Stimulated activated CD8-positive, alpha-beta memory T cell treated with anti-CD3 and anti-CD28 coated beads, Interleukin-4, amount 100 ng/mL, for 24 hours (primary cell): ENCODE data around the gene PIK3C2B.
"Not testable (repeated sequence)": the region's sequence is repeated elsewhere in the genome, so short reads cannot be mapped to it uniquely, and the experiment has no call there.

Source experiments
- DNase-seq: peaks from one replicate; pipeline ENCODE4 v3.0.0-alpha.2; 2020; ENCODE audit warnings: low read depth

The PIK3C2B gene, protein sequence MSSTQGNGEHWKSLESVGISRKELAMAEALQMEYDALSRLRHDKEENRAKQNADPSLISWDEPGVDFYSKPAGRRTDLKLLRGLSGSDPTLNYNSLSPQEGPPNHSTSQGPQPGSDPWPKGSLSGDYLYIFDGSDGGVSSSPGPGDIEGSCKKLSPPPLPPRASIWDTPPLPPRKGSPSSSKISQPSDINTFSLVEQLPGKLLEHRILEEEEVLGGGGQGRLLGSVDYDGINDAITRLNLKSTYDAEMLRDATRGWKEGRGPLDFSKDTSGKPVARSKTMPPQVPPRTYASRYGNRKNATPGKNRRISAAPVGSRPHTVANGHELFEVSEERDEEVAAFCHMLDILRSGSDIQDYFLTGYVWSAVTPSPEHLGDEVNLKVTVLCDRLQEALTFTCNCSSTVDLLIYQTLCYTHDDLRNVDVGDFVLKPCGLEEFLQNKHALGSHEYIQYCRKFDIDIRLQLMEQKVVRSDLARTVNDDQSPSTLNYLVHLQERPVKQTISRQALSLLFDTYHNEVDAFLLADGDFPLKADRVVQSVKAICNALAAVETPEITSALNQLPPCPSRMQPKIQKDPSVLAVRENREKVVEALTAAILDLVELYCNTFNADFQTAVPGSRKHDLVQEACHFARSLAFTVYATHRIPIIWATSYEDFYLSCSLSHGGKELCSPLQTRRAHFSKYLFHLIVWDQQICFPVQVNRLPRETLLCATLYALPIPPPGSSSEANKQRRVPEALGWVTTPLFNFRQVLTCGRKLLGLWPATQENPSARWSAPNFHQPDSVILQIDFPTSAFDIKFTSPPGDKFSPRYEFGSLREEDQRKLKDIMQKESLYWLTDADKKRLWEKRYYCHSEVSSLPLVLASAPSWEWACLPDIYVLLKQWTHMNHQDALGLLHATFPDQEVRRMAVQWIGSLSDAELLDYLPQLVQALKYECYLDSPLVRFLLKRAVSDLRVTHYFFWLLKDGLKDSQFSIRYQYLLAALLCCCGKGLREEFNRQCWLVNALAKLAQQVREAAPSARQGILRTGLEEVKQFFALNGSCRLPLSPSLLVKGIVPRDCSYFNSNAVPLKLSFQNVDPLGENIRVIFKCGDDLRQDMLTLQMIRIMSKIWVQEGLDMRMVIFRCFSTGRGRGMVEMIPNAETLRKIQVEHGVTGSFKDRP (N-terminal part only)

DNA sequence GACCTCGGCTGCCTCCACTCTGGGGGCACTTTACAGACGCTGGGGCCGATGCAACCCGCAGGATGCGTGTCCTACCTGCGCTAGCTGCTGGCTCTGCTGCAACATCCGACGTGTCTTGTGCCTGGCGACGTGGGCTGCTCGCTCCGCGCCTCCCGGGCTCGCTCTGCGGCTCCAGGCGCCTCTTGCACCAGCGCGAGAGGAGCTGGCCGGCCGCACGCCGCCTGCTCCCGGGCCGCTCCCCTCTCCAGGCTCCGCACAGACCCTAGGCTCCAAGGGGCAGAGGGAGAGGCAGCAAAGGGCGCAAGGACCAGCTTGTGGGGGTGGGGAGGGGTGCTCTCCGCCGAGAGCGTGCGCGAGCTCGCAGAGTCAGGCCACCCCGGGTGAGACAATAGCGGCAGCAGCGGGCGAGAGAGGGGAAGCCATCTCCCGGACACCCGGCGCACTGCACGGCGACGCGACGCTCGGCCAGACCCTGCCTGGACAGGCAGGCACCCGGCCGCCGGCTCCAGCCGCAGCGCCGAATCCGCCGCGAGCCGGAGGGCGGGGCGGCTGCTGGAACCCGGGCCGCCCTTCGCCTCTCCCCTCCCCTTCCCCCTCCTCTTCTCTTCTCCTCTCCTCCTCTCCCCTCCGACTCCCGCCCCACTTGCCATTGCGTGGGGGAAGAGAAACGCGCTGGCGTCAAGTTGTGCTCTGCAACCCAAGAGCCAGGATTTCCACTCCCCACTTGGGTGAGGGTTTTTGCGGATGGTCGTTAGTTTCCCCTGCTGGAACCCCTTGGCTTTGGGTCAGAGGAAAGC lies at the start of gene PIK3C2B:
PIK3C2B (minus strand) TSS at position 525 of the 797 bp plus-strand sequence. CDS start 25,003 bp downstream, outside the sequence.
- peak; percentile 54 for DNase-seq

- DNase-seq: no peak
Measured at GRCh38 chr1:204544321-204544720, 49.7 kb upstream of the PIK3C2B start.

DNA sequence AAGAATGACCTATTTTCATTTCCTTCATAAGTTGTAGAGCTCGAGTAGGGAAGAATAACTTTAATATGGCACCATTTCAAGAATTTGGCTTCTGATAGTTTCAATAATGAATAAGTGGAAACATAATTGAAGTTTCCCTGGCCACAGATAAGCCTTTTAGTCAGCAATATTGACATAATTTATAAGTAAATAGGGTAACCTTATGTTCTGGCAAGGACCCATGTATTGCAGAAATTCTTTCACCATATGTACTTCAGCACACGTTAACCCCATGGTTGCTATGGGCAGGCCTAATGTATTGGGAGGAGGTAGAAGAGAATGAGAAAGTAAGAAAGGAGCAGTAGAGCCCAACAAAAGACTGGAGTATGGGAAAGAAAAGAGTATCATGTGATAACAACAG lies 47.0 kb upstream of the PIK3C2B start:
- no peak for DNase-seq

GRCh38 chr1:204532832-204533231 lies 38.2 kb upstream of the PIK3C2B start:
- DNase-seq: no peak

DNA sequence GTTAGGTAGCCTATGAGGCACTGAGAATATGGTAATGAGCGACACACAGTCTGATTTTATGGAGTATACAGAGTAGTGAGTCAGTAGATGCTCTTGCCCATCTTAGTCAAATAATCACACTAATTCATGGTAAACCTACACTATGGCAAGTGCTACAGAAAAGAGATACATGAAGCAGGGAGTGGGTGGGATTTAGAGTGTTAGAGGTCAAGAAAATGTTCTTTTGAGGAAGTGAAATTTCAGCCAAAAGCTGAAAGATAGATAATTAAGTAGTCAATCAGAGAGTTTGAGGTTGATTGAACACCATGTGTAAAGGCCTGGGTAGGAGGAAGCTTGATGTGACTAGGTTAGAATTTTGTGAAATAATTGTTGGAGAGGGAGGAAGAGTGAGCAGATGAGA lies 36.3 kb upstream of the PIK3C2B start:
- DNase-seq: no peak

DNA sequence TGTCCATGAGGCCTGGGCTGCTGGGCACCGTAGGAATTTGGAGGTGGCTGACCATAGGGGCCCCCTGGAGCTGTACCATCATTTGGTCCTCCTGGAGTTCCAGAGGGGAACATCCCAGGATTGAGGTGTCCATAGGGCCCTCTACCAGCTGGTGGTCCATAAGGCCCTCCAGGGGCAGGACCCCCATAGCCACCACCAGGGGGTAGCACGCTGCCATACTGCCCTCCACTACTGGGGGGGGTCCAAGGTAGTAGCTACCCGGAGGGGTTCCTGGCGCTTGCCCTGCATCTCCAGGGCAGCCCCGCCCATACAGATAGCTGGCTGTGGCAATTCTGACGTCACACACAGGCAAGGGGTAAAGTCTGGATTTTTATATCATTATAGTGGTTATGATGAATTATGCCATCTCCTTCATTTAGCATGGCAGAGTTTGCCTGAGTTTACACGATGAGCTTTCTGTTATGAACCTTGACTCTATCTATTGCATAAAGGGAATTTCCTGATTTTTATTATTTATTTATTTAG lies 34.8 kb upstream of the PIK3C2B start:
- no peak for DNase-seq

DNA sequence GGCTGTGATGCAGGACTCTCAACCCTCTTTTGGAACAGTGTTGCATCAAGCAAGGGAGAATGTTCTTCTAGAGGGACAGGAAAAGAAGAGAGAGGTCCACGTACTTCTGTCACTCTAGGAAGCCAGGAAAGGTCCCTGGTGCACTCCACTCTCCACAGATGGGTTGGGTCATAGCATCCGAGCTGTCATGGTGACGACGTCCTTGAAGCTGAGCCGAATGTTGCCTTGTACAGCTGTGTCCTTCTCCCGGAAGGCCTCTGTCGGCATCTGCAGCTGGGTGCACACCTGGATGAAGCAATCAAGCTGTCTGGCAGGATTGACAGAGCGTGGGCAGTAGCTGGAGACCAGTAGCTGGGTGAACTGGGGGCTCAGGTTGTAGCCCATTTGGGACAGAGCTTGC lies 34.1 kb upstream of the PIK3C2B start:
- DNase-seq: no peak

- DNase-seq: no peak
Measured at GRCh38 chr1:204528241-204528640, 33.6 kb upstream of the PIK3C2B start.

DNA sequence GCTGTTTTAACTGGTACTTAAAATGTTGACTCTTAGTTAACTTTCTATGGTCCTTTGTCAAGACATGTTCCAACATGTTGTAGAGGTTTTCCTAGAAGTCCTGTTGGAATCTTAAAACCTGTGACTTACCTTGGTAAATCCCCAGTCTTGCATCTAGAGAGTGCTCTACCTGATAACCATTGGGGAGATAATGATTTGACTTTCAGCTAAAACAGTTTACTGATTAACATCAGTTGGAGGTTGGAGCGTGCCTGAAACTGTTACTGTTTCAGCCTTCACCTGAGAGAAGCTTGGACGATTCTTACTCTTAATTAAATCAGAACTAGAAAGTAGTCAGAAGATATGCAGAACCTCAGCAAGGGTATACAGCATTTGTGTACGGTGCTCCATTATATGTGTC lies 30.4 kb upstream of the PIK3C2B start:
- no peak for DNase-seq

GRCh38 chr1:204523605-204524215 lies 29.1 kb upstream of the PIK3C2B start:
- DNase-seq: no peak

DNA sequence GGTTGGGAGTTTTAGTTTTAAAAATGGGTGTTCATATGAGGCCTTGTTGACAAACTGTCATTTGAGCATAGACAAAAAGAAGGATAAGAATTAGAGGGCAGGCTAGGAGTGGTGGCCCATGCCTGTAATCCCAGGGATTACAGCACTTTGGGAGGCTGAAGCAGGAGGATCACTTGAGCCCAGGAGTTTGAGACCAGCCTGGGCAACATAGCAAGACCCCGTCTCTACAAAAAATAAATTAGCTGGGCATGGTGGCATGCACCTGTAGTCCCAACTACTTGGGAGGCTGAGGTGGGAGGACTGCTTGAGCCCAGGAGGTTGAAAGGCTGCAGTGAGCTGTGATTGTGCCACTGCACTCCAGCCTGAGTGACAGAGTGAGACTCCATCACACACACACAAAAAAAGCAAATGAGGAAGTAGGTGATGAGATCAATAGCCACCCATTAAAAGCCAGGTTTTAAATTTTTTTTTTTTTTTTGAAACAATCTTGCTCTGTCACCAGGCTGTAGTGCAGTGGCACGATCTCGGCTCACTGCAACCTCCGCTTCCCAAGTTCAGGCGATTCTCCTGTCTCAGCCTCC lies 27.4 kb upstream of the PIK3C2B start:
- DNase-seq: not testable (repeated sequence)

DNA sequence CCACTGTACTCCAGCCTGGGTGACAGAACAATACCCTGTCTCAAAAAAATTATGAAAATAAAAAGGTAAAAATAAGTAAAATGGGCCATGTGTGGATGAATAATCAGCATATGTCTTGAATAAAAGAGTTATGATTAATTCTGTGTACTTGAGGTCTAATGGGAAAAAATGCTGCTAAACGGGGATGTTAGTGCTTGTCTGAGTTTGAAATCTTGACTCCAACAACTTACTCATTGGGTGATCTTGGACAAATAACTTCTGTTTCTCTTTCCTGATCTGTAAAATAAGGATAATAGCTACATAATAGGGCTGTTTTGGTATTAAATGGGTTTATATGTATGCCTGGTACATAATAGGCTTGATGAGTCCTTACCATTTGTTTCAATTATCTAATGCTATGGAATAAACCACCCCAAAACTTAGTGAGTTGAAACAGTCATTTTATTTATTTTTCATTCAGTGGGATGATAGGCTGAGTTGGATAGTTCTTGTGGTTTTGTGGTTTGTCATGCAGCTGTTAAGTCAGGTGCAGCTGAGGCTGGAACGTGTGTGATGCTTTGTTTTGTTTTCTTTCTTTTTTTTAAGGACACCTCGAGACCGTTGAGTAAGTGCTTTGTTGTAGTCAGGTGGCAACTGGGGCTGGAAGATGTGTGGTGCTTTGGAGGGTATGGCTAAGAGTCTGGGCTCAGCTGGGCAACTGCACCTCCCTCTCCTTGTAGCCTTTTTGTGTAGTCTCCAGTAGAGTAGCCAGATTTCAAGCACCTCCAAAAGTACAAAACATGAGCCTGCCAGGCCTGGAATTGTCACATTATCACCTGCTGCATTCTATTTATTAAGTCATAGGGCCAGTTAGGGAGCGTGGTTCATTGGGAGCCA lies 26.5 kb upstream of the PIK3C2B start:
- no peak for DNase-seq

DNA sequence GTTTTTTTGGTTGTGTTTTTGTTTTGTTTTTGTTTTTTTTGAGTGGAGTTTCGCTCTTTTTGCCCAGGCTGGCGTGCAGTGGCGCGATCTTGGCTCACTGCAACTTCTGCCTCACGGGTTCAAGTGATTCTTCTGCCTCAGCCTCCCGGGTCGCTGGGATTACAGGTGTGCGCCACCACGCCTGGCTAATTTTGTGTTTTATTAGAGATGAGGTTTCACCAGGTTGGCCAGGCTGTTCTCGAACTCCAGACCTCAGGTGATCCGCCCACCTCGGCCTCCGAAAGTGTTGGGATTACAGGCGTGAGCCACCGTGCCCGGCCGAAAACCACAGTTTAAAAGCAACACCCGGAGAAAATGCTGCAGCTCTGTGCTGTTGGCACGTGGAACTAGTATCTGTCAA lies 22.8 kb upstream of the PIK3C2B start:
- not testable (repeated sequence) for DNase-seq

DNA sequence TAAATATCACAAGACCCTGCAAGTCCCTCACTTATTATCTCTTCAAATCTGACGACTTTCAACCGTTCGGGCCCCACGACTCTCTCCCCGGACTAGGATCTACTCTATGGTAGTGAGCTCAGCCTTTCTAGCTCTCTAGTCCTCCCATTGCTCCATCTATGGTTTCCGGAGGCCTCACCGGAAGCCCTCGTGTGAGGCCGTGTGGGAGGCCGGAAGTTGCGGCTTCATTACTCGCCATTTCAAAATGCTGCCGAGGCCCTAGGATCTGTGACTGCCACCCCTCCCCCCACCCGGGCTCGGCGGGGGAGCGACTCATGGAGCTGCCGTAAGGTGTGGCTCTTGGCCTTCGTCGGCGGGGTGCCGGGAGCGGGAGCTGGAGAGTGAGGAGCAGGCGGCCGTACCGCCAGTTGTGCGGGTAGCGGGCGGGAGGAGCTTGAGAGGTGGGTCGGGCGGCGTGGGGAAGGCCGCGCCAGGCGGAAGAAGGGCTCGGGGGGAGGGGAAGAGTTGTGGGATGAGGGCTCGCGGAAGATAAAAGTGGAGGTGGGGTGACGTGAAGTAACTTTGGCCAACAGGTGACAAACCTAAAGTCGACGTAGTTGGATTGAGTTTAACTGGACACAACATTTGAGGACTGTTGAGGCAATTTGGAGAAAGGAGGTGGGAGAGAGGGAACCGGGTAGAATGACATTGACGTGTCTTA lies 21.7 kb upstream of the PIK3C2B start, which contains the start of gene MDM4:
MDM4 (plus strand) TSS at position 227 of the 700 bp plus-strand sequence. CDS start 9,113 bp downstream, outside the sequence.
- peak; percentile 92 for DNase-seq

- DNase-seq: no peak
Measured at GRCh38 chr1:204514828-204515227, 20.2 kb upstream of the PIK3C2B start.

DNA sequence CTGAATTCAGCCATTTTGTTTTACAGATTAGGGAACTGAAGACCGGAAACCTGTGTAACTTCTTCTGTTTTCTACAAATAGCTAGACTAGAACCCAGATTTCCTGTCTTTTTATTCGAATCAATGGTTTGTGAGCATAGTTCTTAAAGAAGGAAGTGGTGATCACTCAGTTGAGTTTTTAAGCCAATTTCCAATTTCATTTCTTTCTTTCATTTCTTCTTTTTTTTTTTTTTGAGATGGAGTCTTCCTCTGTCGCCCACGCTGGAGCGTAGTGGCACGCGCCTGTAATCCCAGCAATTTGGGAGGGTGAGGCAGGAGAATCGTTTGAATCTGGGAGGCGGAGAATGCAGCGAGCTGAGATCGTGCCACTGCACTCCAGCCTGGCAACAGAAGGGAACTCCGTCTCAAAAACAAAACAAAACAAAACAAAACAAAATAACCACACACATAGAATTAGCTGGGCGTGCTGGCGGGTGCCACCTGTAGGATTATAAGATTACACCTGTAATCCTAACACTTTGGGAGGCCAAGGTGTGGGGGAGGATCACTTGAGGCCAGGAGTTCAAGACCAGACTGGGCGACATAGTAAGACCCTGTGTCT lies 18.6 kb upstream of the PIK3C2B start:
- DNase-seq: no peak

- no peak for DNase-seq
Measured at GRCh38 chr1:204511366-204511765, 16.8 kb upstream of the PIK3C2B start.

DNA sequence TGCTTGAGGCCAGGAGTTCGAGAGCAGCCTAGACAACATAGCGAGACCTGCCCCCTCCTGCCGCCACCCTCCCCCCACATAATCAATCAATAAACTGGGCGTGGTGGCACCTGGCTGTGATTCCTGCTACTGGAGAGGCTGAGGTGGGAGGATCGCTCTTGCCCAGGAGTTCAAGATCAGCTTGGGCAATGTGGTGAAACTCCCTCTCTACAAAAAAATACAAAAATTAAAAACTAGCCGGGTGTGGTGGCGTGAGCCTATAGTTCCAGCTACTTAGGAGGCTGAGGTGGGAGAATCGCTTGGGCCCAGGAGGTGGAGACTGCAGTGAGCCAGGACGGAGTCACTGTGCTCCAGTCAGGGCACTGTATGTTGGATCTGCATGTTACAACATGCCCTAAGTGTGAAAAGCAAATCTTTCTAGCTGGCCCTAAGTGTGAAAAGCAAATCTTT lies 14.6 kb upstream of the PIK3C2B start:
- no peak for DNase-seq
